Lower lobe of right lung (tissue), 2 donors: Measurements from ENCODE around the gene TNFAIP2. TPM values are rescaled to one million over a fixed set of nuclear protein-coding genes. Genes with fewer than 3 reads are reported as not detected.
A peak's percentile ranks its signal among the peaks of the same experiment; 100 is the strongest.

Experiments
- ATAC-seq, 2 donors: fragments of 200-7000 bp; cut with Tn5 transposase; one replicate each; pipeline ENCODE4 v1.9.1; 2020 to 2022; ENCODE audit warnings: mild to moderate bottlenecking in 2 of 2, moderate library complexity in 2 of 2
- DNase-seq: peaks from one replicate; pipeline ENCODE4 v3.0.0-alpha.2; 2020
- H3K27ac ChIP-seq: fragments of 200-600 bp; one replicate; pipeline ENCODE4 v1.8.0; 2022
- H3K27me3 ChIP-seq: fragments of 200-600 bp; one replicate; pipeline ENCODE4 v1.8.0; 2022; ENCODE audit warnings: low read depth
- H3K36me3 ChIP-seq: fragments of 200-600 bp; one replicate; pipeline ENCODE4 v1.8.0; 2022; ENCODE audit warnings: mild to moderate bottlenecking
- H3K4me1 ChIP-seq: fragments of 200-600 bp; one replicate; pipeline ENCODE4 v1.8.0; 2022
- H3K4me3 ChIP-seq: fragments of 200-600 bp; one replicate; pipeline ENCODE4 v1.8.0; 2022; ENCODE audit warnings: mild to moderate bottlenecking
- H3K9me3 ChIP-seq: fragments of 200-600 bp; one replicate; pipeline ENCODE4 v1.8.0; 2022
- CTCF ChIP-seq: fragments of 200-600 bp; IDR thresholded peaks from one replicate; pipeline ENCODE4 v1.8.0; 2022; ENCODE audit warnings: antibody characterized with exemption, mild to moderate bottlenecking
- intact Hi-C: fragments of 100-400 bp; cut with DNase I; formaldehyde crosslinking; loops from one replicate; pipeline ENCODE4 v1.11.0; 2022
- total RNA-seq: library from RNA; stranded (reverse); fragmentation: NEBNext Ultra II Directional; extraction: Animal tissue kit (Norgen Biotek cat#: 25700); gene quantifications from one replicate; pipeline ENCODE4 v1.2.1, GENCODE V29; 2021
- donor health status: DM: no; HTN: yes; CAD: no; lungs with severe emphysema.

The TNFAIP2 gene
- total RNA-seq, 1 donor from 2014 or later = 254 TPM

DNA sequence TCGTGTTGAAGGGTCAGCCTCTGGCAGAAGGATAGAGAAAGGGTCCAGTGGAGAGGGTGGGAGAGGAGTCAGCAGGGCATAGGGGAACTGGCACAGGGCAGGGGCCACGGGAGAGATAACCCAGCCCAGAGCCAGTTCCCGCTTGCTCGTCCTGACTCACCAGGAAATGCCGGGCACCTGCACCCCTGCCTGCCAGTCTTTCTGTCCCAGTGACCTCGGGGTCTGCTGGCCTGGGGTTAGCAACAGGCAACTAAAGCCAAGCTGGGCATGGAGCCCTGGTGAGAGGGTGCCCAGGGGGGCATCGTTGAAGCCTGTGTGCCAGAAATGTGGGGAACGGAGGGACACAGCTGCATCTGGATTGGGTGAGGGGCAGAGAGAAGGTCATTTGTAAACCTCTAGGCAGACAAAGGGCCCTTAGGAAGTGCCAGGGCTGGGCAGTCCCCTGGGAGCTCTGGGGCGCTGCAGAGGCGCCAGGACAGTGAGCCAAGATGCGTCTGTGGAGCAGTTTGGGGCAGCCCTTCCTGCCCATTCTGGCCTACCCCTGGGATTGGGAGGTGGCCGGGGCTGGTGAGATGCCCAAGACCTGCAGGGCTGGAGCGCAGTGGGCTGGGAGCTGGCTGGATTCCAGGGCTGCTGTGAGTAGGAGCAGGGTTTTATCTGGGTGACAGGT, 5.5 kb downstream of the TNFAIP2 start:
- intact Hi-C loops = no loop called here

DNA sequence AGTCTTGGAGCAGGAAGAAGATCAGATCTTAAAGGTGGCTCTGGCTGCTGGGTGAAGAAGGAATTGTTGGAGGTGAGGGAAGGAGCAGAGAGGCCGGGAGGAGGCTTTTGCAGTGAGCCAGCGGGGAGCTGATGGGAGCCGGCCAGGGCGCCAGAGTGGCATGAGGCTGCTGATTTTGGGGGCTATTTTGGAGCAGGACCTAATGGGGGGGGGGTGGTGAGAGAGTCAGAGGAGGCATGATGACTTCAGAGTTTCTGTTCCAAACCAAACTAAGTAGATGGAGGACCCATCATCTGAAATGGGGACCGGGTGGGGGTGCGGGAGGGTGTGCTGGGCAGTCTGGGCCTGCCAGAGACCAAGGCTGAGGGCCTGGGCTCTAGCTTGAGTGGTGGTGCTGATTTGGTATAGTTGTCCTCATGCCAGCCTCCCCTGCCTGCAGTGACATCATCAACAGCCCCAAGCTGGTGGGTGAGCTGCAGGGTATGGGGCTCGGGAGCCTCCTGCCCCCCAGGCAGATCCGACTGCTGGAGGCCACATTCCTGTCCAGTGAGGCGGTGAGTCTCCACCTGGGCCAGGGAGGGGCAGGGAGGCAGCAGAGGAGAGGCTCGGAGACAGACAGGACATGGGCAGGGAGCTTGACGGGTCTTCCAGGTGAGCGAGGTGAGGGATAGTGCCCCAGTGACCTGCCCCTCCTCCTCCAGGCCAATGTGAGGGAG, 6.2 kb downstream of the TNFAIP2 start:
- ATAC-seq (no peak), DNase-seq (no peak)
- no peak overlapping the region for H3K4me3 ChIP-seq
- intact Hi-C loops = no loop called here
- H3K27ac ChIP-seq = no peak overlapping the region
- peaks cover 55% of the 10 kb centered on the region for H3K4me1 ChIP-seq
- H3K36me3 ChIP-seq = peaks cover 66% of the 10 kb centered on the region
- H3K9me3 ChIP-seq = no peaks in the 10 kb centered on the region
- no peaks in the 10 kb centered on the region for H3K27me3 ChIP-seq
- TF ChIP-seq CTCF = no peak

More for the DNA sequence above, 5.5 kb downstream of the TNFAIP2 start:
- H3K27ac ChIP-seq = no peak overlapping the region
- H3K27me3 ChIP-seq = no peaks in the 10 kb centered on the region
- no peak for ATAC-seq
- H3K4me3 ChIP-seq = no peak overlapping the region
- TF ChIP-seq CTCF = no peak
- H3K4me1 ChIP-seq = peaks cover 62% of the 10 kb centered on the region
- DNase-seq = peak; percentile 41
- no peaks in the 10 kb centered on the region for H3K9me3 ChIP-seq
- H3K36me3 ChIP-seq = peaks cover 61% of the 10 kb centered on the region

DNA sequence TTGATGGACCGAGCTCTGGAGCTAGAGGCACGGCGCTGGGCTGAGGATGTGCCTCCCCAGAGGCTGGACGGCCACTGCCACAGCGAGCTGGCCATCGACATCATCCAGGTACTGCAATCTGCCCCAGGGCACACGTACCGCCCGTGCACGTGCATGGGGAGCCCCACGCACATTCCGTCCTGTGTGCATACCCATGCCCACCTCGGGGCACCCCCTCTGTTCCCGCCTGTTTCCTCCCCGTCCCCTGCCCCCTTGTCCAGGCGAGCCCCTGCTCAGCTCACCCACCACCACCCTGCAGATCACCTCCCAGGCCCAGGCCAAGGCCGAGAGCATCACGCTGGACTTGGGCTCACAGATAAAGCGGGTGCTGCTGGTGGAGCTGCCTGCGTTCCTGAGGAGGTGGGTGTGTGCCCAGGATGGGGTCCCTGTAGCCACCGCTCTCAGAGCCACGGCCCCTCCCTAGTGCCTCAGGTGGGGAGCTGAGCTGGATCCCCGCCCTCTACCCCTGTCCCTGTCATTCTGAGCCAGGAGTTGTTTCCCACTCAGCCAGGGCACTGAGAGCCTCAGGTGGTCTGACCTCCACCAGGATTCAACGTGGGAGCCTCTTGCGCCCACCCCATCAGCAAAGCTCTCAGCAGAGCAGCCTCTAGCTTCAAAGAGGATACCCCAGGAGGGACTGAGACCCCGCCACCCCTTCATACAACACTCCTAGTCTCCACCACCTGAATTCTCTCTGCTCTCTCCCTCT, 6.9 kb downstream of the TNFAIP2 start:
- Histone ChIP-seq H3K36me3 (peaks cover 74% of the 10 kb centered on the region), H3K9me3 (no peaks in the 10 kb centered on the region), H3K4me3 (no peak overlapping the region), H3K27ac (no peak overlapping the region), H3K27me3 (no peaks in the 10 kb centered on the region), H3K4me1 (peaks cover 48% of the 10 kb centered on the region)
- intact Hi-C loops = no loop called here
- DNase-seq (no peak), ATAC-seq (no peak)
- no peak for TF ChIP-seq CTCF

DNA sequence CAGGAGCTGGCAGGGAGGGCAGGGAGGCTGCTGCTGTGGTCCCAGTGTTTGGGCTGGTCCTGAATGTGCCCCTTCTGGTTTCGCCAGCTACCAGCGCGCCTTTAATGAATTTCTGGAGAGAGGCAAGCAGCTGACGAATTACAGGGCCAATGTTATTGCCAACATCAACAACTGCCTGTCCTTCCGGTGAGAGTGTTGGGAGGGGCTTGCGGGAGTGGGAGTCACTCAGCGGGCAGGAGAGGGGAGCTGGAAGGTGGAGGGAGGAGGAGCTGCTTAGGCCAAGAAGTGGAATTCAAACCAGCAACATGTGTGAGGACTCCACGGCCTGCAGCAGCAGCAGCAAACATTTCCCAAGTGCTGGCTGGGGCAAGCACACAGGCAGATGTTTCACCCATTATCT, 7.7 kb downstream of the TNFAIP2 start:
- Histone ChIP-seq H3K36me3 (peaks cover 81% of the 10 kb centered on the region), H3K4me1 (peaks cover 40% of the 10 kb centered on the region), H3K27ac (no peak overlapping the region), H3K27me3 (no peaks in the 10 kb centered on the region), H3K4me3 (no peak overlapping the region), H3K9me3 (no peaks in the 10 kb centered on the region)
- no peak for ATAC-seq
- no peak for DNase-seq
- TF ChIP-seq CTCF = no peak
- intact Hi-C loops = no loop called here

DNA sequence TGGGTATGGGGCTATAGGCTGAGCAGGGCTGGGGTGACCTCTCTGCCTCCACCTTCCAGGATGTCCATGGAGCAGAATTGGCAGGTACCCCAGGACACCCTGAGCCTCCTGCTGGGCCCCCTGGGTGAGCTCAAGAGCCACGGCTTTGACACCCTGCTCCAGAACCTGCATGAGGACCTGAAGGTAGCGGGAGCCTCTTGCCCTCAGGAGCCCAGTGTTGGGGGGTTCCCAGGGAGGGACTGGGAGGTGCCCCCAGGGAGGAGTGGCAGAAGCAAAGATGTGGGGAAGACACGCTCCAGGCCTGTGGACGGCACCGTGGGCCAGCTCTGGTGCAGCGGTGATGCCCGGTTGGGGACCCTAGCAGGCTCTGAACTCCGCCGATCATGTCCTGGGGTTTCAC, 8.3 kb downstream of the TNFAIP2 start:
- no peak overlapping the region for H3K4me3 ChIP-seq
- DNase-seq (no peak), ATAC-seq (no peak)
- intact Hi-C loops = no loop called here
- H3K27ac ChIP-seq = no peak overlapping the region
- H3K9me3 ChIP-seq = no peaks in the 10 kb centered on the region
- TF ChIP-seq CTCF = no peak
- no peaks in the 10 kb centered on the region for H3K27me3 ChIP-seq
- H3K4me1 ChIP-seq = peaks cover 34% of the 10 kb centered on the region
- H3K36me3 ChIP-seq = peaks cover 84% of the 10 kb centered on the region
